ENCODE data around the gene ACTN4. TPM values are rescaled to one million over a fixed set of nuclear protein-coding genes. Genes with fewer than 3 reads are reported as not detected.

Gene ACTN4
- total and polyA plus RNA-seq, 9 donors, result 139 to 458 (median 299) TPM

DNA sequence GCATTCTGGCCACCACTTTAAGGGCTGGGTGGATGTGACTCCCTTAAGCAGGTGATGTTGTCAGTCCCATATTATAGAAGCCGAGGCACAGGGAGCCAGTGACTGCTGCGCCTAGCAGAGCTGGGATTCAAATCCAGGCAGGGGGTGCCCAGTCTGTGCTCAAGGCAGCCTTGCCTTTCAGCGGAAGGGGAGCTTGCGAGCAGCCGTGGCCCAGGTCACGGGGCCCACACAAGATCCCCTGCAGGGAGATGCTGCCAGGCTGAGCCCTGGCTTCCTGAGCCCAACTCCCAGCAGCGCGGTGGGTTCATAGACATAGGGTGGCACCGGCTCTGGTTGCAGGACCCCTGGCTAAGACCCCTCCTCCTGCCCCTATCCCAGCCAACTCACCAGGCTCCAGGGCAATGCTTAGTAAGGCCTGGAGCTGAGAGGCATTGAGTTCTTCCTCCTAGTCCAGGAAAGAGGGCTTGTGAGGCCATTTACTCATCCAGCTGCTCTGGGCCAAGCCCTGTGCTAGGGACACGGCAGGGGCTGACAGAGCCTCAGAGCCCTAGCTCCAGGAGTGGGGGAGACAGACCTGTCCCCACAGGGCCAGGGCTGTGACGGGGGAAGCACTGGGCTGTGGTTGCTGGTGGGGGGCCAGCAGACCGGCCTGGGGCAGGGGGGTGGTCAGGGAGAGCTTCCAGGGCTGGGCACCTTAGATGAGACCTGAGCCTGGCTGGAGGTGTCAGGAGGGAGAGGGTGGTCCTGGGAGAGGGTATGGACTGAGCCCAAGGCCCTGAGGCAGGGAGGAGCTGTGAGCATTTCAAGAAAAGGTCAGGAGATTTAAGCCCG lies 87.2 kb downstream of the ACTN4 start:
- DNase-seq, result peak in 3 of 5 donors; percentile 28 to 47 (median 38)
- H3K27me3 ChIP-seq, result no peaks in the 10 kb centered on the region
- 62 to 73% (median 65%) methylated on average over 13 of the region's 13 CpGs for WGBS, 3 donors
- TF ChIP-seq, protein P1, sequence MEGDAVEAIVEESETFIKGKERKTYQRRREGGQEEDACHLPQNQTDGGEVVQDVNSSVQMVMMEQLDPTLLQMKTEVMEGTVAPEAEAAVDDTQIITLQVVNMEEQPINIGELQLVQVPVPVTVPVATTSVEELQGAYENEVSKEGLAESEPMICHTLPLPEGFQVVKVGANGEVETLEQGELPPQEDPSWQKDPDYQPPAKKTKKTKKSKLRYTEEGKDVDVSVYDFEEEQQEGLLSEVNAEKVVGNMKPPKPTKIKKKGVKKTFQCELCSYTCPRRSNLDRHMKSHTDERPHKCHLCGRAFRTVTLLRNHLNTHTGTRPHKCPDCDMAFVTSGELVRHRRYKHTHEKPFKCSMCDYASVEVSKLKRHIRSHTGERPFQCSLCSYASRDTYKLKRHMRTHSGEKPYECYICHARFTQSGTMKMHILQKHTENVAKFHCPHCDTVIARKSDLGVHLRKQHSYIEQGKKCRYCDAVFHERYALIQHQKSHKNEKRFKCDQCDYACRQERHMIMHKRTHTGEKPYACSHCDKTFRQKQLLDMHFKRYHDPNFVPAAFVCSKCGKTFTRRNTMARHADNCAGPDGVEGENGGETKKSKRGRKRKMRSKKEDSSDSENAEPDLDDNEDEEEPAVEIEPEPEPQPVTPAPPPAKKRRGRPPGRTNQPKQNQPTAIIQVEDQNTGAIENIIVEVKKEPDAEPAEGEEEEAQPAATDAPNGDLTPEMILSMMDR (IDR thresholded peaks at IDR 0.05), result no peak
- no peak for TF ChIP-seq POLR2A (IDR thresholded peaks at IDR 0.05)
- no peak for TF ChIP-seq EP300 (IDR thresholded peaks at IDR 0.05)
- no peaks in the 10 kb centered on the region for H3K36me3 ChIP-seq
- H3K4me1 ChIP-seq (ENCODE audit: insufficient read depth), result no peaks in the 10 kb centered on the region
- no peak overlapping the region for H3K4me3 ChIP-seq
- H3K27ac ChIP-seq, result peak overlapping the region; percentile 8 to 71
- intact Hi-C loops (cut with DNase I), result no loop called here
- no peaks in the 10 kb centered on the region for H3K9me3 ChIP-seq

DNA sequence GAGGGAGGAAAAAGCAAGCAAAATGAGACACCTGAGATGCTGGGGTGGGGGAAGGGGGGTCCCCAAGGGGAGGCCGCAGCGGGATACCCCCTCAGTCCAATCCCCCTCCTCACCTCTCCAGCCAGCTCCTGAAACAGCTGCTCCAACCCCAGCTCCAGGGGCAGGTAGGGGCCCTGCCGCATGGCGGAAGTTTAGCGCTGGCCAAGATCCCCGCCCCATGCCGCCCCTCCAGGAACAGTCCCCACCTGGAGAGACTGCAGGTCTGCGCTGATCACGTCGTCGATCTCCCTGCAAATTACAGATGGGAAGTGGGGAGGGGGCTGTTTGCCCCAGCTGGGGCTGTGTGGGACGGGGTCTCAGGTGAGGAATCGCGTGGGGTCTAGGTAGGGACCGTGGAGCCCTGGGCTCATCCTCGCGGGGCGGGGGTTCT lies 87.8 kb downstream of the ACTN4 start:
- DNase-seq, result peak in 3 of 5 donors; percentile 37 to 53 (median 52)
- Histone ChIP-seq H3K9me3 (no peaks in the 10 kb centered on the region), H3K4me3 (no peak overlapping the region), H3K4me1 (ENCODE audit: insufficient read depth) (no peaks in the 10 kb centered on the region), H3K27me3 (no peaks in the 10 kb centered on the region), H3K36me3 (no peaks in the 10 kb centered on the region), H3K27ac (peak overlapping the region; percentile 8 to 71)
- TF ChIP-seq EP300 (IDR thresholded peaks at IDR 0.05) (no peak), POLR2A (IDR thresholded peaks at IDR 0.05) (no peak)
- TF ChIP-seq, protein P1 (IDR thresholded peaks at IDR 0.05), result no peak
- 22 to 51% (median 42%) methylated on average over 11 to 18 of the region's 18 CpGs for WGBS, 3 donors
- intact Hi-C loops (cut with DNase I), result no loop called here

DNA sequence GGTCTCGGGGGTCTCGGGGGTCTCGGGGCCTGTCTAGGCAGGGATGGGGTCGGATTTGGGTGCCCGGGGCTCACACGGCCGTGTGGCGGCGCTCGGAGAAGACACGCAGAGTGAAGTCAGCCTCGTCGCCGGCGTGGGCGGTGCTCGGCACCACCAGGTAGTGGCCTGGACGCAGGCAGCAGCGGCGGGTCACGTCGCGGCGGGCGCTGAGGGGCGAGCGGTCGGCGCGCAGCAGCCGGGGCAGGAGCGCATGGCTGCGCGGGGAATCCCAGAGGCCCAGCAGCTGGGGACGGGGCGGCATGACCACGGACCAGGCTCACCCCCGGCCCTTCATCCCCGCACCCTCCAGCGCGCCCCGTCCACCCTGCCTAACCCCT lies 88.6 kb downstream of the ACTN4 start:
- no peaks in the 10 kb centered on the region for H3K4me1 ChIP-seq (ENCODE audit: insufficient read depth)
- no peaks in the 10 kb centered on the region for H3K27me3 ChIP-seq
- peak; percentile 43 to 72 (median 64) for DNase-seq
- TF ChIP-seq, protein P1 (IDR thresholded peaks at IDR 0.05), result no peak
- no peak for TF ChIP-seq EP300 (IDR thresholded peaks at IDR 0.05)
- no peak for TF ChIP-seq POLR2A (IDR thresholded peaks at IDR 0.05)
- H3K27ac ChIP-seq, result no peak overlapping the region
- H3K9me3 ChIP-seq, result no peaks in the 10 kb centered on the region
- H3K36me3 ChIP-seq, result no peaks in the 10 kb centered on the region
- intact Hi-C loops (cut with DNase I), result no loop called here
- WGBS, 3 donors, result 0 to 1% (median 1%) methylated on average over 31 to 42 of the region's 42 CpGs
- H3K4me3 ChIP-seq, result peak overlapping the region; percentile 19

DNA sequence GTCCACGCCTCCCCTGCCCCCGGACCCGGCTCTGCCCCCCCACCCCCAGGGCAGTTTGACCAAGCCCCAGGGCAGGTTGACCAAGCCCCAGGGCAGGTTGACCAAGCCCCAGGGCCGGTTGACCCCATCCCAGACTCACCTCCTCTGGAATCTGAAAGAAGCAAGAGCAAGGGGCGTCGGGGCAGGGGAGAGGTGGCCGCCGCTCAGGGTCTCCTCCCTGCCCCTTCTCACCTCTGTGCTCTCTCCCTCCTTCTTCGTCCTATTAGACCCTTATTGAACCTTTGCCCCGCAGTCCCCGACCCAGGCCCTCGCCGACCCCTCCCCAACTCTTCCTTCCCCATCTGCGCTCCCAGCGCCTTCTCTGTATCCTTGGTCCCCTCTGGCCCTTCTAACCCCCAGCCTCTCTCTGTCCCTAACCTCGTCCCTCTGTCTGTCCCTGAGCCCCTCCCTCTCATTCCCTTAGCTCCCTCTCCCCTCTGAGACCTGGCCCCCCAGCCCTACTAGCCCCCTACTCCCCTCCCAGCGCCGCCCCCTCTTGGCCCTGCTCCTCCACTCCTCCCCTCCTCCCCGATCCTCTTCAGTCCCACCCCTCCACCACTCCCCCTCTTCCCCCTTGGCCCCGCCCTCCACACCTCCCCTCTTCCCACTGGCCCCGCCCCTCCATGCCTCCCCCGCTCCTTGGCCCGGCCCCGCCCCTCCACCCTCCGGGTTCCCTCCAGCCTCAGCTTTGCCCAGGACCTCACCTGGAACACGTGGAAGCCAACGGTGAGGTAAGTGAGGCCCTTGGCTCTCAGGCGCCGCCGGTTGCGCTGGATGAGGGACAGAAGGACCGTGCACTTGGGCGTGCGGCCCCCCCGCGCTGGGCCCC lies 89.2 kb downstream of the ACTN4 start:
- 16 to 20% (median 17%) methylated on average over 23 to 36 of the region's 36 CpGs for WGBS, 3 donors
- TF ChIP-seq EP300 (IDR thresholded peaks at IDR 0.05), result no peak
- TF ChIP-seq, protein P1 (IDR thresholded peaks at IDR 0.05), result no peak
- no peak for TF ChIP-seq POLR2A (IDR thresholded peaks at IDR 0.05)
- intact Hi-C loops (cut with DNase I), result no loop called here
- peak; percentile 48 to 62 (median 56) for DNase-seq
- H3K4me1 ChIP-seq (ENCODE audit: insufficient read depth), result no peaks in the 10 kb centered on the region
- no peaks in the 10 kb centered on the region for H3K36me3 ChIP-seq
- H3K27ac ChIP-seq, result no peak overlapping the region
- no peaks in the 10 kb centered on the region for H3K9me3 ChIP-seq
- peak overlapping the region; percentile 19 for H3K4me3 ChIP-seq
- no peaks in the 10 kb centered on the region for H3K27me3 ChIP-seq

Data from ovary (tissue), 9 donors.